ENCODE measurements around the gene STYXL1.

STYXL1 gene

GRCh38 chr7:76080204-76080603, 32.4 kb upstream of the STYXL1 start:
- no peak for TF ChIP-seq CTCF (conservative IDR thresholded peaks at IDR 0.05; ENCODE audit: control insufficient read depth, insufficient read depth, low read depth, low read length)
- no peak for DNase-seq (ENCODE audit: low read depth)
- no peak overlapping the region for H3K4me3 ChIP-seq (ENCODE audit: control insufficient read depth, low read depth, low read length)

- H3K4me3 ChIP-seq (ENCODE audit: control insufficient read depth, low read depth, low read length): no peak overlapping the region
- no peak for TF ChIP-seq CTCF (conservative IDR thresholded peaks at IDR 0.05; ENCODE audit: control insufficient read depth, insufficient read depth, low read depth, low read length)
- DNase-seq (ENCODE audit: low read depth): no peak
Observed at GRCh38 chr7:76077435-76077834, 29.6 kb upstream of the STYXL1 start.

- DNase-seq (ENCODE audit: low read depth): no peak
- TF ChIP-seq CTCF (conservative IDR thresholded peaks at IDR 0.05; ENCODE audit: control insufficient read depth, insufficient read depth, low read depth, low read length): no peak
- H3K4me3 ChIP-seq (ENCODE audit: control insufficient read depth, low read depth, low read length): no peak overlapping the region
Observed at GRCh38 chr7:76076995-76077394, 29.2 kb upstream of the STYXL1 start.

- H3K4me3 ChIP-seq (ENCODE audit: control insufficient read depth, low read depth, low read length): no peak overlapping the region
- DNase-seq (ENCODE audit: low read depth): peak; percentile 81
- no peak for TF ChIP-seq CTCF (conservative IDR thresholded peaks at IDR 0.05; ENCODE audit: control insufficient read depth, insufficient read depth, low read depth, low read length)
Observed at GRCh38 chr7:76074972-76075370, 27.2 kb upstream of the STYXL1 start.

GRCh38 chr7:76074306-76074971, 26.6 kb upstream of the STYXL1 start:
- DNase-seq (ENCODE audit: low read depth): no peak
- no peak overlapping the region for H3K4me3 ChIP-seq (ENCODE audit: control insufficient read depth, low read depth, low read length)
- no peak for TF ChIP-seq CTCF (conservative IDR thresholded peaks at IDR 0.05; ENCODE audit: control insufficient read depth, insufficient read depth, low read depth, low read length)

GRCh38 chr7:76073335-76073990, 25.7 kb upstream of the STYXL1 start:
- DNase-seq (ENCODE audit: low read depth): no peak
- H3K4me3 ChIP-seq (ENCODE audit: control insufficient read depth, low read depth, low read length): no peak overlapping the region
- TF ChIP-seq CTCF (conservative IDR thresholded peaks at IDR 0.05; ENCODE audit: control insufficient read depth, insufficient read depth, low read depth, low read length): no peak

Measured in fibroblast of mammary gland (primary cell).